Measurements from ENCODE around the gene NDUFS6. TPM values are rescaled to one million over a fixed set of nuclear protein-coding genes. Genes with fewer than 3 reads are reported as not detected.

Gene NDUFS6
- total RNA-seq, 1 donor from 2014 or later = 35.1 TPM

GRCh38 chr5:1777281-1778137 lies 23.7 kb upstream of the NDUFS6 start:
- Mint-ChIP-seq H3K27ac (ENCODE audit: unreplicated experiment) (no peak overlapping the region), H3K9me3 (ENCODE audit: unreplicated experiment) (no peaks in the 10 kb centered on the region), H3K4me1 (ENCODE audit: unreplicated experiment) (no peaks in the 10 kb centered on the region), H3K4me3 (ENCODE audit: unreplicated experiment) (no peak overlapping the region), H3K36me3 (ENCODE audit: unreplicated experiment) (no peaks in the 10 kb centered on the region), H3K27me3 (ENCODE audit: unreplicated experiment) (peaks cover 11% of the 10 kb centered on the region)
- no peak for DNase-seq (ENCODE audit: extremely low spot score, unreplicated experiment)
- TF ChIP-seq CTCF (IDR thresholded peaks at IDR 0.05) = no peak

- DNase-seq (ENCODE audit: extremely low spot score, unreplicated experiment) = no peak
- H3K9me3 Mint-ChIP-seq (ENCODE audit: unreplicated experiment) = no peaks in the 10 kb centered on the region
- H3K27me3 Mint-ChIP-seq (ENCODE audit: unreplicated experiment) = peaks cover 10% of the 10 kb centered on the region
- H3K4me3 Mint-ChIP-seq (ENCODE audit: unreplicated experiment) = no peak overlapping the region
- H3K36me3 Mint-ChIP-seq (ENCODE audit: unreplicated experiment) = no peaks in the 10 kb centered on the region
- no peak overlapping the region for H3K27ac Mint-ChIP-seq (ENCODE audit: unreplicated experiment)
- TF ChIP-seq CTCF (IDR thresholded peaks at IDR 0.05) = no peak
- no peaks in the 10 kb centered on the region for H3K4me1 Mint-ChIP-seq (ENCODE audit: unreplicated experiment)
Measured at GRCh38 chr5:1778138-1779020, 22.8 kb upstream of the NDUFS6 start.

- Mint-ChIP-seq H3K27me3 (ENCODE audit: unreplicated experiment) (peaks cover 10% of the 10 kb centered on the region), H3K27ac (ENCODE audit: unreplicated experiment) (no peak overlapping the region), H3K36me3 (ENCODE audit: unreplicated experiment) (no peaks in the 10 kb centered on the region), H3K9me3 (ENCODE audit: unreplicated experiment) (no peaks in the 10 kb centered on the region), H3K4me1 (ENCODE audit: unreplicated experiment) (no peaks in the 10 kb centered on the region), H3K4me3 (ENCODE audit: unreplicated experiment) (no peak overlapping the region)
- DNase-seq (ENCODE audit: extremely low spot score, unreplicated experiment) = no peak
- TF ChIP-seq CTCF (IDR thresholded peaks at IDR 0.05) = no peak
Measured at GRCh38 chr5:1779021-1779680, 22.1 kb upstream of the NDUFS6 start.

GRCh38 chr5:1779782-1780613 lies 21.2 kb upstream of the NDUFS6 start:
- H3K9me3 Mint-ChIP-seq (ENCODE audit: unreplicated experiment) = no peaks in the 10 kb centered on the region
- no peak for DNase-seq (ENCODE audit: extremely low spot score, unreplicated experiment)
- no peaks in the 10 kb centered on the region for H3K4me1 Mint-ChIP-seq (ENCODE audit: unreplicated experiment)
- no peak overlapping the region for H3K27ac Mint-ChIP-seq (ENCODE audit: unreplicated experiment)
- H3K27me3 Mint-ChIP-seq (ENCODE audit: unreplicated experiment) = peaks cover 9% of the 10 kb centered on the region
- TF ChIP-seq CTCF (IDR thresholded peaks at IDR 0.05) = no peak
- H3K36me3 Mint-ChIP-seq (ENCODE audit: unreplicated experiment) = no peaks in the 10 kb centered on the region
- H3K4me3 Mint-ChIP-seq (ENCODE audit: unreplicated experiment) = no peak overlapping the region
